HCT116 (cell line): Measurements from ENCODE around the gene SLC1A1. TPM values are rescaled to one million over a fixed set of nuclear protein-coding genes. Genes with fewer than 3 reads are reported as not detected.

ENCODE experiments used
- ATAC-seq: fragments of 200-7000 bp; cut with Tn5 transposase; 2 replicates; pipeline ENCODE4 v1.9.1; 2020; ENCODE audit warnings: mild to moderate bottlenecking, moderate library complexity
- BruUV-seq: library from RNA; stranded (reverse); fragments of 400-500 nt; replicated peaks from 2 replicates; lab custom pipeline; 2021; lab: Mats Ljungman, UMichigan
- CTCF ChIA-PET: fragments of 300-600 bp; sonication (Branson Sonifier 250); formaldehyde crosslinking; loops from one replicate; lab custom pipeline; 2021; ENCODE audit warnings: antibody characterized with exemption; lab: Charles Lee
- POLR2A ChIA-PET: fragments of 300-600, 350-600 bp; sonication (Branson Sonifier 250); formaldehyde crosslinking; loops from one replicate; lab custom pipeline; 2021; ENCODE audit warnings: antibody characterized with exemption; lab: Charles Lee
- RAD21 ChIA-PET, 2 experiments: fragments of 300-600 bp; sonication (Branson Sonifier 250); formaldehyde crosslinking; loops; one replicate each; lab custom pipeline; 2023; ENCODE audit warnings: low total read pairs in 2 of 2; ENCODE audit not compliant: uncharacterized antibody in 2 of 2, unreplicated experiment in 2 of 2, low non-redundant PET in 1 of 2; lab: Charles Lee
- DNase-seq: peaks from one replicate; pipeline ENCODE4 v3.0.0-alpha.2; 2010; ENCODE audit warnings: low read depth, low spot score
- H2AFZ ChIP-seq: fragments of 200-600 bp; shearing (Covaris generic), sonication (generic); 2 replicates; pipeline ENCODE4 v1.6.1; 2017; ENCODE audit warnings: low read depth, mixed run types, mixed read lengths, antibody characterized with exemption, low read length; ENCODE audit not compliant: poor library complexity, severe bottlenecking
- H3K27ac ChIP-seq: 2 replicates; pipeline ENCODE4 v1.5.1; 2012; ENCODE audit warnings: low read depth, low read length
- H3K27me3 ChIP-seq: fragments of 200-600 bp; sonication (generic); 2 replicates; pipeline ENCODE4 v1.6.1; 2016; ENCODE audit warnings: mixed run types, low read length, mixed read lengths; ENCODE audit not compliant: insufficient read depth
- H3K36me3 ChIP-seq, 2 experiments: fragments of 200-500 bp in 1 of 2; fragments of 200-600 bp in 1 of 2; sonication (Bioruptor generic) in 1 of 2; sonication (generic) in 1 of 2; 2 replicates each; pipeline versions ENCODE4 v1.5.1 to v1.6.1; 2014 to 2016; ENCODE audit warnings: low read length in 2 of 2, inconsistent platforms in 1 of 2, mixed read lengths in 1 of 2, mixed run types in 1 of 2; ENCODE audit not compliant: insufficient read depth in 2 of 2, control insufficient read depth in 1 of 2
- H3K4me1 ChIP-seq, 2 experiments: fragments of 200-600 bp in 1 of 2; sonication (generic) in 1 of 2; 2 replicates each; pipeline versions ENCODE4 v1.5.1 to v1.6.1; 2012 to 2017; ENCODE audit warnings: low read length in 2 of 2, inconsistent platforms in 1 of 2, mild to moderate bottlenecking in 1 of 2, mixed read lengths in 1 of 2, mixed run types in 1 of 2, moderate library complexity in 1 of 2; ENCODE audit not compliant: insufficient read depth in 2 of 2, control insufficient read depth in 1 of 2
- H3K4me2 ChIP-seq: fragments of 200-600 bp; sonication (generic); 2 replicates; pipeline ENCODE4 v1.6.1; 2017; ENCODE audit warnings: mixed run types, low read length, mixed read lengths
- H3K4me3 ChIP-seq, 2 experiments: fragments of 200-600 bp in 1 of 2; sonication (generic) in 1 of 2; replicated peaks in 1 of 2; 2 replicates each; pipeline ENCODE4 v1.5.1; 2011 to 2016; ENCODE audit warnings: low read length in 2 of 2, control low read depth in 1 of 2, low read depth in 1 of 2, mild to moderate bottlenecking in 1 of 2, mixed read lengths in 1 of 2, mixed run types in 1 of 2
- H3K79me2 ChIP-seq: fragments of 200-600 bp; sonication (generic); 2 replicates; pipeline ENCODE4 v1.6.1; 2017; ENCODE audit warnings: mild to moderate bottlenecking, mixed run types, low read length, moderate library complexity, mixed read lengths; ENCODE audit not compliant: insufficient read depth
- H3K9ac ChIP-seq: fragments of 200-600 bp; sonication (generic); 2 replicates; pipeline ENCODE4 v1.6.1; 2016; ENCODE audit warnings: low read length, mixed read lengths
- H3K9me2 ChIP-seq: fragments of 200-600 bp; sonication (generic), shearing (Covaris generic); 2 replicates; pipeline ENCODE4 v1.6.1; 2017; ENCODE audit warnings: mixed run types, mild to moderate bottlenecking, moderate library complexity; ENCODE audit not compliant: insufficient read depth
- H3K9me3 ChIP-seq, 2 experiments: fragments of 200-500 bp in 1 of 2; fragments of 200-600 bp in 1 of 2; sonication (Bioruptor generic) in 1 of 2; sonication (generic) in 1 of 2; 2 replicates each; pipeline ENCODE4 v1.6.1; 2014 to 2017; ENCODE audit warnings: low read length in 2 of 2, mixed read lengths in 2 of 2, inconsistent platforms in 1 of 2, low read depth in 1 of 2, mild to moderate bottlenecking in 1 of 2, mixed run types in 1 of 2, moderate library complexity in 1 of 2; ENCODE audit not compliant: control insufficient read depth in 1 of 2, insufficient read depth in 1 of 2
- H4K20me1 ChIP-seq: fragments of 200-600 bp; sonication (generic), shearing (Covaris generic); 2 replicates; pipeline ENCODE4 v1.6.1; 2017; ENCODE audit warnings: mixed run types, mild to moderate bottlenecking, moderate library complexity; ENCODE audit not compliant: insufficient read depth
- CTCF ChIP-seq, 3 experiments: fragments of 200-600 bp in 1 of 3; sonication (generic) in 1 of 3; IDR thresholded peaks in 2 of 3; conservative IDR thresholded peaks in 1 of 3; 2 replicates each; pipeline ENCODE4 v1.5.1; 2012 to 2017; ENCODE audit warnings: low read depth in 2 of 3, low read length in 2 of 3, antibody characterized with exemption in 1 of 3, borderline replicate concordance in 1 of 3, control low read depth in 1 of 3, mild to moderate bottlenecking in 1 of 3, mixed read lengths in 1 of 3, mixed run types in 1 of 3, moderate library complexity in 1 of 3; ENCODE audit not compliant: insufficient read depth in 1 of 3
- EGR1 ChIP-seq: IDR thresholded peaks from 2 replicates; pipeline ENCODE4 v1.6.1; 2012; ENCODE audit warnings: low read depth
- EZH2phosphoT487 ChIP-seq: fragments of 200-600 bp; IDR thresholded peaks from 2 replicates; pipeline ENCODE4 v1.6.1; 2018; ENCODE audit warnings: antibody characterized with exemption, borderline replicate concordance
- MAX ChIP-seq: IDR thresholded peaks from 2 replicates; pipeline ENCODE4 v1.6.1; 2012
- POLR2AphosphoS5 ChIP-seq: IDR thresholded peaks from 2 replicates; pipeline ENCODE4 v1.6.1; 2011; ENCODE audit warnings: mild to moderate bottlenecking, low read depth, low read length, moderate library complexity
- RAD21 ChIP-seq: IDR thresholded peaks from 2 replicates; pipeline ENCODE4 v1.6.1; 2012; ENCODE audit warnings: low read depth, mild to moderate bottlenecking
- SP1 ChIP-seq: IDR thresholded peaks from 2 replicates; pipeline ENCODE4 v1.6.1; 2012; ENCODE audit warnings: low read depth
- TCF7L2 ChIP-seq: IDR thresholded peaks from 2 replicates; pipeline ENCODE4 v1.7.0; 2011; ENCODE audit warnings: borderline replicate concordance, inconsistent platforms; ENCODE audit not compliant: insufficient read depth, insufficient read length; ENCODE audit errors: extremely low read depth
- ZBTB33 ChIP-seq: IDR thresholded peaks from 2 replicates; pipeline ENCODE4 v1.6.1; 2011; ENCODE audit warnings: mild to moderate bottlenecking, low read length, moderate library complexity; ENCODE audit not compliant: insufficient replicate concordance; ENCODE audit errors: extremely low read depth
- ZFX ChIP-seq: fragments of 450-650 bp; IDR thresholded peaks from 2 replicates; pipeline ENCODE4 v1.6.1; 2017
- intact Hi-C: fragments of 100-400 bp; cut with micrococcal nuclease; formaldehyde crosslinking; loops from 2 replicates; pipeline ENCODE4 v1.10.0; 2022
- total RNA-seq: library from RNA; stranded (reverse); gene quantifications from one replicate; pipeline ENCODE4 v1.2.1, GENCODE V29; 2021; ENCODE audit not compliant: unreplicated experiment

The SLC1A1 gene
- total RNA-seq, 1 experiment from 2014 or later, result 6.8 TPM

GRCh38 chr9:4464911-4465513 lies 25.3 kb upstream of the SLC1A1 start:
- BruUV-seq, result no TSS peak
- no peaks in the 10 kb centered on the region for H3K9me2 ChIP-seq
- H3K27me3 ChIP-seq, result no peaks in the 10 kb centered on the region
- H2AFZ ChIP-seq, result no peak overlapping the region
- DNase-seq (no peak), ATAC-seq (no peak)
- no peak overlapping the region for H3K9ac ChIP-seq
- H3K4me2 ChIP-seq, result no peak overlapping the region
- CTCF ChIA-PET, result no interaction called here
- intact Hi-C loops, result no loop called here
- H3K4me1 ChIP-seq, result no peaks in the 10 kb centered on the region
- no peak for TF ChIP-seq ZBTB33
- TF ChIP-seq EZH2phosphoT487, result no peak
- TF ChIP-seq MAX, result no peak
- no peak for TF ChIP-seq POLR2AphosphoS5
- no peak for TF ChIP-seq SP1
- no peak for TF ChIP-seq CTCF (IDR thresholded peaks at IDR 0.05 in 2 of 3, conservative IDR thresholded peaks at IDR 0.05 in 1 of 3; ENCODE audit: borderline replicate concordance in 1 of 3, insufficient read depth in 1 of 3, low read depth in 2 of 3, low read length in 2 of 3)
- TF ChIP-seq RAD21, result no peak
- TF ChIP-seq EGR1, result no peak
- no peak for TF ChIP-seq ZFX
- no peak for TF ChIP-seq TCF7L2
- H3K36me3 ChIP-seq, result no peaks in the 10 kb centered on the region
- H3K79me2 ChIP-seq, result no peaks in the 10 kb centered on the region
- RAD21 ChIA-PET, result no interaction called here
- no peak overlapping the region for H3K27ac ChIP-seq
- POLR2A ChIA-PET, result no interaction called here
- no peak overlapping the region for H3K4me3 ChIP-seq
- no peaks in the 10 kb centered on the region for H4K20me1 ChIP-seq
- H3K9me3 ChIP-seq, result no peaks in the 10 kb centered on the region
